Tongue (tissue), 2 donors: ENCODE data around the gene FKBP5. TPM values are rescaled to one million over a fixed set of nuclear protein-coding genes. Genes with fewer than 3 reads are reported as not detected.
A peak's percentile ranks its signal among the peaks of the same experiment; 100 is the strongest.
"Not testable (repeated sequence)": the region's sequence is repeated elsewhere in the genome, so short reads cannot be mapped to it uniquely, and the experiment has no call there.

Experiments
- DNase-seq: peaks from one replicate; pipeline ENCODE4 v3.0.0-alpha.2; 2015
- total RNA-seq: library from RNA; depleted of rRNA; stranded (reverse); fragments of >200 nt; gene quantifications from one replicate; pipeline ENCODE4 v1.2.3, GENCODE V29; 2014

Gene FKBP5
- total RNA-seq, 1 donor from 2014 or later = 18.5 TPM

GRCh38 chr6:35583893-35584688 lies 104.6 kb downstream of the FKBP5 start:
- peak; percentile 92 for DNase-seq

- DNase-seq = no peak
Observed at GRCh38 chr6:35582315-35582714, 106.4 kb downstream of the FKBP5 start.

GRCh38 chr6:35581633-35582032 lies 107.1 kb downstream of the FKBP5 start:
- no peak for DNase-seq

- DNase-seq = no peak
Observed at GRCh38 chr6:35580836-35581235, 107.9 kb downstream of the FKBP5 start.

- no peak for DNase-seq
Observed at GRCh38 chr6:35576682-35577081, 112.0 kb downstream of the FKBP5 start.

GRCh38 chr6:35573495-35574110 lies 115.1 kb downstream of the FKBP5 start:
- no peak for DNase-seq

GRCh38 chr6:35570885-35571330 lies 117.8 kb downstream of the FKBP5 start:
- not testable (repeated sequence) for DNase-seq

- no peak for DNase-seq
Observed at GRCh38 chr6:35569011-35569461, 119.7 kb downstream of the FKBP5 start.

GRCh38 chr6:35566794-35567193 lies 121.9 kb downstream of the FKBP5 start:
- DNase-seq = no peak

- no peak for DNase-seq
Observed at GRCh38 chr6:35564733-35565132, 124.0 kb downstream of the FKBP5 start.

- peak; percentile 36 for DNase-seq
Observed at GRCh38 chr6:35562060-35562459, 126.7 kb downstream of the FKBP5 start.

- DNase-seq = no peak
Observed at GRCh38 chr6:35561113-35561512, 127.6 kb downstream of the FKBP5 start.

- no peak for DNase-seq
Observed at GRCh38 chr6:35558571-35558970, 130.1 kb downstream of the FKBP5 start.

- no peak for DNase-seq
Observed at GRCh38 chr6:35557239-35557638, 131.5 kb downstream of the FKBP5 start.

GRCh38 chr6:35554811-35555210 lies 133.9 kb downstream of the FKBP5 start:
- DNase-seq = no peak

- no peak for DNase-seq
Observed at GRCh38 chr6:35553315-35553714, 135.4 kb downstream of the FKBP5 start.

GRCh38 chr6:35552285-35552917 lies 136.3 kb downstream of the FKBP5 start:
- DNase-seq = no peak

- no peak for DNase-seq
Observed at GRCh38 chr6:35550437-35550836, 138.3 kb downstream of the FKBP5 start.

- no peak for DNase-seq
Observed at GRCh38 chr6:35547676-35548075, 141.0 kb downstream of the FKBP5 start.

GRCh38 chr6:35544769-35545361 lies 143.8 kb downstream of the FKBP5 start:
- DNase-seq = no peak

- DNase-seq = no peak
Observed at GRCh38 chr6:35543459-35544193, 145.1 kb downstream of the FKBP5 start.

- DNase-seq = no peak
Observed at GRCh38 chr6:35541836-35542235, 146.9 kb downstream of the FKBP5 start.
